PC-9 (cell line): ENCODE results near the gene IKZF4. TPM values are rescaled to one million over a fixed set of nuclear protein-coding genes. Genes with fewer than 3 reads are reported as not detected.

Experiments used
- BruUV-seq: library from RNA; stranded (reverse); fragments of 400-500 nt; replicated peaks from 2 replicates; lab custom pipeline; 2021; lab: Mats Ljungman, UMichigan
- CTCF ChIA-PET: fragments of 300-600 bp; sonication (Branson Sonifier 250); formaldehyde crosslinking; loops from one replicate; lab custom pipeline; 2022; ENCODE audit warnings: antibody characterized with exemption; lab: Charles Lee
- POLR2A ChIA-PET: fragments of 300-600 bp; sonication (Branson Sonifier 250); formaldehyde crosslinking; loops from one replicate; lab custom pipeline; 2022; ENCODE audit warnings: antibody characterized with exemption; ENCODE audit not compliant: unreplicated experiment; lab: Charles Lee
- DNase-seq, 2 experiments: peaks; one replicate each; pipeline versions ENCODE4 v3.0.0 to v3.0.0-alpha.2; 2015 to 2022; ENCODE audit warnings: mixed read lengths in 1 of 2
- H2AFZ ChIP-seq: fragments of 200-600 bp; sonication (generic); 2 replicates; pipeline ENCODE4 v1.8.1; 2017; ENCODE audit warnings: antibody characterized with exemption
- H3F3A ChIP-seq: fragments of 200-600 bp; sonication (generic); 2 replicates; pipeline ENCODE4 v1.8.1; 2017; ENCODE audit warnings: antibody characterized with exemption, mild to moderate bottlenecking, low read depth; ENCODE audit not compliant: insufficient read depth
- H3K27ac ChIP-seq: fragments of 200-600 bp; sonication (generic); 2 replicates; pipeline ENCODE4 v1.6.1; 2016; ENCODE audit warnings: mixed run types
- H3K27me3 ChIP-seq: fragments of 200-600 bp; sonication (generic); 2 replicates; pipeline ENCODE4 v1.6.1; 2016; ENCODE audit warnings: low read depth, mixed run types; ENCODE audit not compliant: insufficient read depth
- H3K36me3 ChIP-seq: fragments of 200-600 bp; sonication (generic); 2 replicates; pipeline ENCODE4 v1.6.1; 2016; ENCODE audit warnings: low read depth, mixed run types
- H3K4me1 ChIP-seq: fragments of 200-600 bp; sonication (generic); replicated peaks from 2 replicates; pipeline ENCODE4 v1.6.1; 2016; ENCODE audit warnings: mixed run types; ENCODE audit not compliant: insufficient read depth
- H3K4me2 ChIP-seq: fragments of 200-600 bp; sonication (generic); 2 replicates; pipeline ENCODE4 v1.6.1; 2017; ENCODE audit warnings: mixed run types
- H3K4me3 ChIP-seq: fragments of 200-600 bp; sonication (generic); 2 replicates; pipeline ENCODE4 v1.6.1; 2016; ENCODE audit warnings: mixed run types
- H3K79me2 ChIP-seq: fragments of 200-600 bp; sonication (generic); 2 replicates; pipeline ENCODE4 v1.6.1; 2017; ENCODE audit warnings: low read depth, mixed run types
- H3K9me2 ChIP-seq: fragments of 200-600 bp; sonication (generic); 2 replicates; pipeline ENCODE4 v1.8.1; 2017; ENCODE audit warnings: mild to moderate bottlenecking; ENCODE audit not compliant: insufficient read depth
- H3K9me3 ChIP-seq: fragments of 200-600 bp; sonication (generic); 2 replicates; pipeline ENCODE4 v1.8.1; 2016; ENCODE audit warnings: low read depth; ENCODE audit not compliant: insufficient read depth
- H4K20me1 ChIP-seq: fragments of 200-600 bp; sonication (generic); 2 replicates; pipeline ENCODE4 v1.8.1; 2017; ENCODE audit not compliant: insufficient read depth
- CTCF ChIP-seq: fragments of 200-600 bp; sonication (generic); conservative IDR thresholded peaks from 2 replicates; pipeline ENCODE4 v1.6.1; 2017; ENCODE audit warnings: mixed run types, antibody characterized with exemption, mild to moderate bottlenecking, moderate library complexity
- EZH2 ChIP-seq: fragments of 200-600 bp; sonication (generic); IDR thresholded peaks from 2 replicates; pipeline ENCODE4 v1.8.0; 2017; ENCODE audit warnings: antibody characterized with exemption, low read depth
- intact Hi-C: fragments of 100-400 bp; cut with micrococcal nuclease; formaldehyde crosslinking; loops from one replicate; pipeline ENCODE4 v1.10.0; 2022; ENCODE audit not compliant: unreplicated experiment
- total RNA-seq: library from RNA; stranded (reverse); gene quantifications from 2 replicates; pipeline ENCODE4 v1.2.3, GENCODE V29; 2021

The IKZF4 gene
- total RNA-seq, 1 experiment from 2014 or later, result 7.4 TPM

- BruUV-seq, result no TSS peak
- ChIA-PET CTCF (interaction anchor here (0.6 kb wide), 1 partner anchor 274 kb away, joined by 8 read pairs; no protein-coding TSS in a partner anchor), POLR2A (no interaction called here)
- Histone ChIP-seq H3K27me3 (no peaks in the 10 kb centered on the region), H3K9me3 (no peaks in the 10 kb centered on the region), H3K36me3 (peaks cover 19% of the 10 kb centered on the region), H3K4me1 (peaks cover 50% of the 10 kb centered on the region), H3K27ac (no peak overlapping the region), H3K9me2 (no peaks in the 10 kb centered on the region), H3K4me3 (no peak overlapping the region), H3K4me2 (peak overlapping the region; percentile 93; the same call in 1 of the 2 replicates), H4K20me1 (peaks cover 6% of the 10 kb centered on the region; the same call in 1 of the 2 replicates), H2AFZ (no peak overlapping the region), H3F3A (peaks cover 29% of the 10 kb centered on the region), H3K79me2 (peaks cover 46% of the 10 kb centered on the region)
- DNase-seq, result no peak
- TF ChIP-seq EZH2 (no peak), CTCF (no peak)
- intact Hi-C loops, result no loop called here
Observed at GRCh38 chr12:56082967-56083366, 62.1 kb downstream of the IKZF4 start.

GRCh38 chr12:56084958-56085543 is 64.2 kb downstream of the IKZF4 start:
- H3K36me3 ChIP-seq, result peaks cover 23% of the 10 kb centered on the region
- no peaks in the 10 kb centered on the region for H3K27me3 ChIP-seq
- BruUV-seq, result no TSS peak
- DNase-seq, result no peak
- peaks cover 12% of the 10 kb centered on the region; the same call in 1 of the 2 replicates for H3F3A ChIP-seq
- H2AFZ ChIP-seq, result no peak overlapping the region
- peak; percentile 48; the same call in 1 of the 2 replicates for TF ChIP-seq CTCF
- no peak for TF ChIP-seq EZH2
- no peak overlapping the region for H3K27ac ChIP-seq
- peaks cover 6% of the 10 kb centered on the region; the same call in 1 of the 2 replicates for H4K20me1 ChIP-seq
- H3K9me2 ChIP-seq, result no peaks in the 10 kb centered on the region
- intact Hi-C loops, result no loop called here
- H3K9me3 ChIP-seq, result no peaks in the 10 kb centered on the region
- ChIA-PET POLR2A (interaction anchor here (0.6 kb wide), 1 partner anchor 43 kb away, joined by 3 read pairs; the partner anchor contains the start of gene ESYT1), CTCF (interaction anchor here (0.6 to 1.4 kb wide), 3 partner anchors 40 to 1156 kb away, joined by 3 to 14 read pairs (median 12); partner anchors contain the start of gene RAB5B)
- peaks cover 42% of the 10 kb centered on the region for H3K4me1 ChIP-seq
- no peak overlapping the region for H3K4me3 ChIP-seq
- H3K4me2 ChIP-seq, result no peak overlapping the region
- peaks cover 46% of the 10 kb centered on the region for H3K79me2 ChIP-seq

- peaks cover 12% of the 10 kb centered on the region; the same call in 1 of the 2 replicates for H3F3A ChIP-seq
- peak overlapping the region; percentile 55 for H3K4me2 ChIP-seq
- ChIA-PET POLR2A (interaction anchor here (0.7 kb wide), 1 partner anchor 79 kb away, joined by 3 read pairs; no protein-coding TSS in a partner anchor), CTCF (interaction anchor here (0.6 to 1.4 kb wide), 3 partner anchors 39 to 1155 kb away, joined by 3 to 14 read pairs (median 12); partner anchors contain the start of gene RAB5B)
- no peaks in the 10 kb centered on the region for H3K9me2 ChIP-seq
- peak; percentile 54 to 79 for DNase-seq
- no peaks in the 10 kb centered on the region for H3K27me3 ChIP-seq
- intact Hi-C loops, result no loop called here
- H3K4me3 ChIP-seq, result no peak overlapping the region
- H3K79me2 ChIP-seq, result peaks cover 38% of the 10 kb centered on the region
- no TSS peak for BruUV-seq
- TF ChIP-seq EZH2 (no peak), CTCF (no peak)
- H3K9me3 ChIP-seq, result no peaks in the 10 kb centered on the region
- H3K27ac ChIP-seq, result no peak overlapping the region
- H2AFZ ChIP-seq, result no peak overlapping the region
- peaks cover 23% of the 10 kb centered on the region for H3K36me3 ChIP-seq
- peaks cover 40% of the 10 kb centered on the region for H3K4me1 ChIP-seq
- H4K20me1 ChIP-seq, result peaks cover 6% of the 10 kb centered on the region; the same call in 1 of the 2 replicates
Observed at GRCh38 chr12:56086096-56086495, 65.3 kb downstream of the IKZF4 start.
